Loucy (cell line): ENCODE data around the gene CMTM8.

Experiments
- H2AFZ ChIP-seq: fragments of 200-600 bp; sonication (generic); 2 replicates; pipeline ENCODE4 v1.6.0; 2016; ENCODE audit warnings: antibody characterized with exemption, mild to moderate bottlenecking, low read length, moderate library complexity
- H3F3A ChIP-seq: fragments of 200-600 bp; 2 replicates; pipeline ENCODE4 v1.6.0; 2016; ENCODE audit warnings: antibody characterized with exemption, low read depth, mild to moderate bottlenecking
- H3K27me3 ChIP-seq: fragments of 200-600 bp; sonication (generic); 2 replicates; pipeline ENCODE4 v1.6.1; 2014; ENCODE audit warnings: low read length, mild to moderate bottlenecking; ENCODE audit not compliant: insufficient read depth, poor library complexity, severe bottlenecking
- H3K36me3 ChIP-seq: fragments of 200-600 bp; sonication (generic); 2 replicates; pipeline ENCODE4 v1.6.1; 2016; ENCODE audit warnings: low read length; ENCODE audit not compliant: insufficient read depth
- H3K4me1 ChIP-seq: fragments of 200-600 bp; sonication (generic); 2 replicates; pipeline ENCODE4 v1.5.1; 2014; ENCODE audit warnings: low read length, mild to moderate bottlenecking; ENCODE audit not compliant: insufficient read depth, poor library complexity, severe bottlenecking
- H3K4me2 ChIP-seq: fragments of 200-600 bp; sonication (generic); 2 replicates; pipeline ENCODE4 v1.6.0; 2014; ENCODE audit warnings: antibody characterized with exemption, low read length, low read depth, mild to moderate bottlenecking; ENCODE audit not compliant: poor library complexity, severe bottlenecking
- H3K4me3 ChIP-seq: fragments of 200-600 bp; sonication (generic); 2 replicates; pipeline ENCODE4 v1.5.1; 2014; ENCODE audit warnings: low read length, mild to moderate bottlenecking, mixed read lengths; ENCODE audit not compliant: poor library complexity, severe bottlenecking
- H3K79me2 ChIP-seq: fragments of 200-600 bp; sonication (generic); 2 replicates; pipeline ENCODE4 v1.6.1; 2014; ENCODE audit warnings: low read length; ENCODE audit not compliant: insufficient read depth
- H3K9ac ChIP-seq: fragments of 200-600 bp; sonication (generic); 2 replicates; pipeline ENCODE4 v1.6.0; 2014; ENCODE audit warnings: mild to moderate bottlenecking, low read depth, low read length, moderate library complexity; ENCODE audit not compliant: poor library complexity, severe bottlenecking
- H3K9me2 ChIP-seq: fragments of 200-600 bp; sonication (generic); replicated peaks from 2 replicates; pipeline ENCODE4 v1.6.1; 2016; ENCODE audit warnings: low read depth, low read length, mixed read lengths
- H3K9me3 ChIP-seq: fragments of 200-600 bp; sonication (generic); 2 replicates; pipeline ENCODE4 v1.6.1; 2014; ENCODE audit warnings: mild to moderate bottlenecking, antibody characterized with exemption, low read length, low read depth; ENCODE audit not compliant: insufficient read depth
- H4K20me1 ChIP-seq: fragments of 200-600 bp; sonication (generic); 2 replicates; pipeline ENCODE4 v1.6.0; 2014; ENCODE audit warnings: antibody characterized with exemption, low read length, mild to moderate bottlenecking; ENCODE audit not compliant: insufficient read depth, poor library complexity, severe bottlenecking
- EZH2phosphoT487 ChIP-seq: fragments of 200-600 bp; IDR thresholded peaks from 2 replicates; pipeline ENCODE4 v1.6.1; 2018; ENCODE audit warnings: antibody characterized with exemption, mild to moderate bottlenecking, moderate library complexity, borderline replicate concordance
- TF ChIP-seq, protein P1 (sequence below): fragments of 200-600 bp; sonication (generic); conservative IDR thresholded peaks from 2 replicates; pipeline ENCODE4 v1.5.1; 2014; ENCODE audit warnings: mild to moderate bottlenecking, antibody characterized with exemption, low read length

CMTM8 gene

GRCh38 chr3:32278714-32279113 lies 40.2 kb downstream of the CMTM8 start:
- H3K9ac ChIP-seq = no peak overlapping the region
- no peak for TF ChIP-seq EZH2phosphoT487
- TF ChIP-seq, protein P1, sequence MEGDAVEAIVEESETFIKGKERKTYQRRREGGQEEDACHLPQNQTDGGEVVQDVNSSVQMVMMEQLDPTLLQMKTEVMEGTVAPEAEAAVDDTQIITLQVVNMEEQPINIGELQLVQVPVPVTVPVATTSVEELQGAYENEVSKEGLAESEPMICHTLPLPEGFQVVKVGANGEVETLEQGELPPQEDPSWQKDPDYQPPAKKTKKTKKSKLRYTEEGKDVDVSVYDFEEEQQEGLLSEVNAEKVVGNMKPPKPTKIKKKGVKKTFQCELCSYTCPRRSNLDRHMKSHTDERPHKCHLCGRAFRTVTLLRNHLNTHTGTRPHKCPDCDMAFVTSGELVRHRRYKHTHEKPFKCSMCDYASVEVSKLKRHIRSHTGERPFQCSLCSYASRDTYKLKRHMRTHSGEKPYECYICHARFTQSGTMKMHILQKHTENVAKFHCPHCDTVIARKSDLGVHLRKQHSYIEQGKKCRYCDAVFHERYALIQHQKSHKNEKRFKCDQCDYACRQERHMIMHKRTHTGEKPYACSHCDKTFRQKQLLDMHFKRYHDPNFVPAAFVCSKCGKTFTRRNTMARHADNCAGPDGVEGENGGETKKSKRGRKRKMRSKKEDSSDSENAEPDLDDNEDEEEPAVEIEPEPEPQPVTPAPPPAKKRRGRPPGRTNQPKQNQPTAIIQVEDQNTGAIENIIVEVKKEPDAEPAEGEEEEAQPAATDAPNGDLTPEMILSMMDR = no peak
- H3K9me3 ChIP-seq = no peaks in the 10 kb centered on the region
- H3K9me2 ChIP-seq = no peaks in the 10 kb centered on the region
- no peaks in the 10 kb centered on the region for H3K4me1 ChIP-seq
- no peaks in the 10 kb centered on the region for H3K27me3 ChIP-seq
- no peak overlapping the region for H2AFZ ChIP-seq
- no peaks in the 10 kb centered on the region for H3F3A ChIP-seq
- no peak overlapping the region for H3K4me2 ChIP-seq
- no peaks in the 10 kb centered on the region for H3K79me2 ChIP-seq
- H3K36me3 ChIP-seq = no peaks in the 10 kb centered on the region
- H3K4me3 ChIP-seq = no peak overlapping the region
- no peaks in the 10 kb centered on the region for H4K20me1 ChIP-seq

DNA sequence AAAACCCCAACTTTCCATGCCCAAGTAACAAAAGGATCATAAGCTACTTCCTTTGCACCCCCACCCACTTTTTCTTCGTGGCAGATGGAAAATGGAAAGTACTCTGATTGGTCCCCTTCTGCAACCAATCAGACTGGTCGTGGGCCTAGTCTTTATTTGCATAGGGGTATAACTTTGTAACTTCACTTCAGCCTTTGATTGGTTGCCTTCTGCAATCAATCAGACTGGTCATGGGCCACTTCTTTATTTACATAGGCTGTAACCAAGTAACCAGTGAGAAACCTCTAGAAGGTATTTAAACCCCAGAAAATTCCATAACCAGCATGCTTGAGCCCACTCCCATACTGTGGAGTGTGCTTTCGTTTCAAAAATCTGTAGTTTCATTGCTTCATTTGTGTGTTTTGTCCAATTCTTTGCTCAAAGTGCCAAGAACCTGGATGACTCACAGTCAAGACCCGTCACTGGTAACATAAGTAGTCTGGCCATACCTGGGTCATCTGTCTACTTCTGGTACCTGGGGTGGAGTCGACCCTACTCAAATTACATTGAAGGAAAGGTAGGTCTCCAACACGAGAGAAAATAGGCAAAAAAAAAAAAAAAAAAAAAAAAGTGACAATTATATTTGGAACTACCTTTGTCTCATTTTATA lies 41.9 kb downstream of the CMTM8 start:
- no peaks in the 10 kb centered on the region for H3K9me3 ChIP-seq
- no peaks in the 10 kb centered on the region for H3K27me3 ChIP-seq
- TF ChIP-seq, protein P1 = no peak
- TF ChIP-seq EZH2phosphoT487 = no peak
- no peak overlapping the region for H3K4me2 ChIP-seq
- no peaks in the 10 kb centered on the region for H3K9me2 ChIP-seq
- H4K20me1 ChIP-seq = no peaks in the 10 kb centered on the region
- H3F3A ChIP-seq = no peaks in the 10 kb centered on the region
- H3K4me1 ChIP-seq = no peaks in the 10 kb centered on the region
- H3K79me2 ChIP-seq = no peaks in the 10 kb centered on the region
- H3K4me3 ChIP-seq = no peak overlapping the region
- no peaks in the 10 kb centered on the region for H3K36me3 ChIP-seq
- no peak overlapping the region for H3K9ac ChIP-seq
- no peak overlapping the region for H2AFZ ChIP-seq

DNA sequence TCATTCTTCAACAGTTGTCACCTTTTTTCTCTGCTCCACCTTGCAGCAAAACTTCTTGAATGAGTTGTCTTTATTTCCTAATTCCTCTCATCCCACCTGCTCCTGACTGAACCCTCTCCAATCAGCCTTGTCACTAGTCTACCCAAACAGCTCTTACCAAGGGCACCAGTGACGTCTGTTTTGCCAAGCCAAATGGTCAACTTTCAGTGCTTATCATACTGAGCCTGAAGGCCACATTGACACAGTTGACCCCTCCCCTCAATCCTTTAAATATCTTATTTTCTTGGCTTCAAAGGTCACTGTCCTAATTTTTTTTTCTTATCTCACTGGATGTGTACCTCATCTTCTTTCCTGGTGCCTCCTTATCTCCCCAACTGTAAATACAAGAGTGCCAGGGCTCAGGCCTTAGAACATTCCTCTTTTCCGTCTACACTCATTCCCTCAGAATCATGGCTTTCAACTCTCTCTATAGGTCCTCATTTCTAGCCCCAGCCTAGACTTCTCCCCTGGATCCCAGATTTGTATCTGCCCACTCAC lies 43.2 kb downstream of the CMTM8 start:
- Histone ChIP-seq H3K79me2 (no peaks in the 10 kb centered on the region), H3K36me3 (no peaks in the 10 kb centered on the region), H4K20me1 (no peaks in the 10 kb centered on the region), H2AFZ (no peak overlapping the region), H3K27me3 (no peaks in the 10 kb centered on the region), H3K9me3 (no peaks in the 10 kb centered on the region), H3K4me1 (no peaks in the 10 kb centered on the region), H3F3A (no peaks in the 10 kb centered on the region), H3K9me2 (no peaks in the 10 kb centered on the region), H3K9ac (no peak overlapping the region), H3K4me2 (no peak overlapping the region), H3K4me3 (no peak overlapping the region)
- TF ChIP-seq, protein P1 = no peak
- TF ChIP-seq EZH2phosphoT487 = no peak
